Skeletal muscle satellite cell (primary cell): ENCODE measurements around the gene TMEM266.
A peak's percentile ranks its signal among the peaks of the same experiment; 100 is the strongest.

Source experiments
- H3K27me3 ChIP-seq: 2 replicates; pipeline ENCODE4 v1.7.0; 2013; ENCODE audit warnings: low read length; ENCODE audit not compliant: control insufficient read depth, insufficient read depth
- H3K36me3 ChIP-seq: 2 replicates; pipeline ENCODE4 v1.7.0; 2013; ENCODE audit warnings: mild to moderate bottlenecking, control low read depth, low read length; ENCODE audit not compliant: insufficient read depth
- H3K4me1 ChIP-seq: 2 replicates; pipeline ENCODE4 v1.7.0; 2013; ENCODE audit warnings: low read length; ENCODE audit not compliant: control insufficient read depth, insufficient read depth
- H3K4me2 ChIP-seq: 2 replicates; pipeline ENCODE4 v1.7.0; 2013; ENCODE audit warnings: mild to moderate bottlenecking, low read length
- H3K4me3 ChIP-seq: 2 replicates; pipeline ENCODE4 v1.7.0; 2013; ENCODE audit warnings: low read length
- H3K9ac ChIP-seq: 2 replicates; pipeline ENCODE4 v1.7.0; 2013; ENCODE audit warnings: mild to moderate bottlenecking, low read depth, low read length, moderate library complexity
- H3K9me3 ChIP-seq: replicated peaks from 2 replicates; pipeline ENCODE4 v1.7.0; 2013; ENCODE audit warnings: mild to moderate bottlenecking, control low read depth, low read length

Gene TMEM266

DNA sequence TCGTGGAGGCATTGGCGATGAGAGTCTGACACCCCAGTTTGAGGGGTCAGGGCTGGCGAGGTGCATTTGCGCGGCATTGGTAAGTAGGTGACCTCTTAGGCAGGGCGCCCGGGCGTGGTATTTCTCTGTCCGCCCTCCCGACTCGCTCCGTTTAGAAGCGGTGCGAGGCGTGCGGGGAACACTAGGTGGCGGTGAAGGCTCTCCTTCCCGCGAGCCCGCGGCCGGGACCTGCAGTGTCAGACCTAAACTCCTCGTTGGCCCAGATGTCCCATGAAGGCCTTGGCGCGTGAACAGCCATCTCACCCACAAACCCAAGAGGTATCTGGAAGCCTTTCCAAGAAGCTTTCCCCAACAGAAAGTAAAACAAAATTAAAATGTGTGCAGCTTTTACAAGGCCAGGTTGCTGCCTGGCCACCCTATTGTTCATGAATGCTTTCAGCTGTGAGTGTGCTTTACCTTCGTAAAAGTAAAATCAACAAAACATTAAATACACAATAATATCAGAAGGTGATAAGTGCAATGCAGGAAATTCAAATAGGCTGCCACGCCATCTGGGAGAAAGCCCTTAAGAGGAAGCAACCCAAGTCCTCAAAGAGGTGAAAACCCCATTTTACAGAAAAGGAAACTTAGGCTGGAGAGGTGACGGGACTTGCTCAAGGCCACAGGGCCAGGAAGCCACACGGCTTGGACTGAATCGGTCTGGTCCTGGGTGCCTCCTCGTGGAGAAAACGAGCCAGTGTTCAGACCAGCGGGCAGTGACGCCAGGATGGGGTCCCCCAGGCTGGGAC lies 131.2 kb downstream of the TMEM266 start:
- Histone ChIP-seq H3K4me1 (peaks cover 11% of the 10 kb centered on the region), H3K9me3 (no peaks in the 10 kb centered on the region), H3K4me3 (no peak overlapping the region), H3K36me3 (no peaks in the 10 kb centered on the region), H3K9ac (no peak overlapping the region), H3K4me2 (peak overlapping the region; percentile 73), H3K27me3 (peaks cover 3% of the 10 kb centered on the region)

GRCh38 chr15:76191539-76192244 lies 131.9 kb downstream of the TMEM266 start:
- no peak overlapping the region for H3K9ac ChIP-seq
- no peaks in the 10 kb centered on the region for H3K36me3 ChIP-seq
- H3K4me1 ChIP-seq: peaks cover 15% of the 10 kb centered on the region
- H3K4me2 ChIP-seq: no peak overlapping the region
- H3K27me3 ChIP-seq: peaks cover 3% of the 10 kb centered on the region
- H3K9me3 ChIP-seq: no peaks in the 10 kb centered on the region
- no peak overlapping the region for H3K4me3 ChIP-seq

DNA sequence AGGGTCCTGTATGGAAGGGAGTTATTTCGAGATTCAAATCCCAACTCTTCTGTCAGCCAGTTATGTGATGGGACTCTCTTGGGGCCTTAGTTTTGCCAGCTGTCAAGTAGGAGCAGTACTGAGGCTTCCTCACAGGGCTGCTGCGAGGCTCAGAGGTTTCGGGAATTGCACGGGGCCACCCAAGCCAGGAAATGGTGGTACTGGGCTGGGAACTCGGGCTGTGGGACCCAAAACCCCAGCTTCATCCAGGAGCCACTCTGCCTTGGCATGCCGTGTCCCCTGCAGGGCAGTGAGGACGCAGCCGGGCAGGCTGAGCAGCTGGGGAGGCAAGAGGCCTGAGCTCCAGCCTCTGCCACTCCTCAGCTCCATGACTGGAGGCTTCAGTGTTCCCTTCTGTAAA lies 132.9 kb downstream of the TMEM266 start:
- H3K4me2 ChIP-seq: no peak overlapping the region
- H3K36me3 ChIP-seq: no peaks in the 10 kb centered on the region
- no peak overlapping the region for H3K9ac ChIP-seq
- H3K9me3 ChIP-seq: no peaks in the 10 kb centered on the region
- H3K4me1 ChIP-seq: peaks cover 26% of the 10 kb centered on the region
- peaks cover 3% of the 10 kb centered on the region for H3K27me3 ChIP-seq
- no peak overlapping the region for H3K4me3 ChIP-seq

DNA sequence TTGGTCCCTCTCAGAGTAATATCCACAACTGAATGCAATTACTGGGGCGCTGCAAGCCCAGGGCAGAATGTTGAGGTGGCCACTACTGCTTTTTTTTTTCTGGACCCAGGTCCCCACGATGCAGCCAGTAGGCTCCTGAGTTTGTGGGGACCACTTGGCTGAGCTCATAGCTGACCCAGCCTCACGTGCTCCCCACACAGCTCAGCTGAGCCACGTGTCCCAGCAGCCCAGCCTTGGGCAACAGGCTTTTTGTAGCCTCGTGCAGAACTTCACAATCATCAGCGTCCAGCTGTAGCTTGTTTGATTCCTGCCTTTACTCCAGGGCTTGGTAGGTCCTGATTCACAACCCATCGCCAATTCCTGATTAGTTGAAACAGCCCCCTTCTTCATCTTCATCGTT lies 134.1 kb downstream of the TMEM266 start:
- H3K36me3 ChIP-seq: no peaks in the 10 kb centered on the region
- H3K27me3 ChIP-seq: peaks cover 3% of the 10 kb centered on the region
- H3K9ac ChIP-seq: no peak overlapping the region
- H3K9me3 ChIP-seq: no peaks in the 10 kb centered on the region
- no peak overlapping the region for H3K4me3 ChIP-seq
- no peak overlapping the region for H3K4me2 ChIP-seq
- H3K4me1 ChIP-seq: peaks cover 38% of the 10 kb centered on the region

GRCh38 chr15:76195506-76196268 lies 135.9 kb downstream of the TMEM266 start:
- Histone ChIP-seq H3K27me3 (no peaks in the 10 kb centered on the region), H3K4me3 (no peak overlapping the region), H3K4me2 (peak overlapping the region; percentile 64), H3K4me1 (peaks cover 45% of the 10 kb centered on the region), H3K36me3 (no peaks in the 10 kb centered on the region), H3K9ac (no peak overlapping the region), H3K9me3 (no peaks in the 10 kb centered on the region)

DNA sequence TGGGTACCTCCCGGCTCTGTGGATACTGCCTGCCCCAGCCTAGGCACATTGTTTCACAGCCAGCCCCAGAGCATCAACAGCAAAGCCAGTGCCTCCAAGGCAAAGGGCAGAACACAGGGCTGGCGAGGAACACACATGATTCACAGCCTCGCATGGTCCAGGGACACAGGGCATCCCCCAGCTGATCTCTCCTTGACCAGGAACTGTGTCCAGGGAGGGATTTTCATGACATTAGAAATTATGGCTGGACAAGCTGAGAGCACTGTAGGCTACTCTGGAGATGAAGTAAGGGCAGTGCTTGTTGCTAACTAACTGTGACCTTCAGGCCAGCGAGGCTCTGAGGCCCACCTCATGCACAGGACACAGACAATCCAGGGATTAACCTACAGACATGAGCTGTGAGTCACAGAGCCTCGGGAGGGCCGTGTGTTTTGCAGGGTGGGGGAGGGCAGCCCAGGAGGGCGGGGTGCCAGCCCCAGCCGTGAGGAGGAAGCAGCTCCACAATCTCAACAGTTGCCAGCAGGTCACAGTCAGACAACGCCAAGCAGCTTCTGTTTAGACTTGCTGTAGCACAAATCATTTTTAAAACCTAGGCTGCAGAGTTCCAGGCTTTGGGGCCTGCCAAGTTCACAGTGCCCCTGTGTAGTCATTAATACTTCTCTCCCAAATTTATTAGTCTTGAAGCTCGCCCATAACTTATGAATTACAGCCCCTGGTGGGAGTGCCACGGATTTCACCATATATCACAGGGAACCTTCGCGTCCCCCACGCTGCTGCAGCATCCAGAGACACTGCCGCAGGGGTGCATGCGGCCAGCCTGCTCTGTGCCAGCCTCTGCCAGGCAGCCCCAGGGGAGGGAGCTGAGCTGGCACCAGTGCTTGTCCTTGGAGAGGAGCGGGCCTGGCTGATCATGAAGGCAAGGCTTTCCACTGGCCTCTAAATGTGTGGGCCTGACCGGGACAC lies 136.8 kb downstream of the TMEM266 start:
- peaks cover 45% of the 10 kb centered on the region for H3K4me1 ChIP-seq
- H3K4me2 ChIP-seq: peak overlapping the region; percentile 64
- no peaks in the 10 kb centered on the region for H3K9me3 ChIP-seq
- H3K4me3 ChIP-seq: peak overlapping the region; percentile 34
- H3K9ac ChIP-seq: no peak overlapping the region
- H3K27me3 ChIP-seq: no peaks in the 10 kb centered on the region
- no peaks in the 10 kb centered on the region for H3K36me3 ChIP-seq

DNA sequence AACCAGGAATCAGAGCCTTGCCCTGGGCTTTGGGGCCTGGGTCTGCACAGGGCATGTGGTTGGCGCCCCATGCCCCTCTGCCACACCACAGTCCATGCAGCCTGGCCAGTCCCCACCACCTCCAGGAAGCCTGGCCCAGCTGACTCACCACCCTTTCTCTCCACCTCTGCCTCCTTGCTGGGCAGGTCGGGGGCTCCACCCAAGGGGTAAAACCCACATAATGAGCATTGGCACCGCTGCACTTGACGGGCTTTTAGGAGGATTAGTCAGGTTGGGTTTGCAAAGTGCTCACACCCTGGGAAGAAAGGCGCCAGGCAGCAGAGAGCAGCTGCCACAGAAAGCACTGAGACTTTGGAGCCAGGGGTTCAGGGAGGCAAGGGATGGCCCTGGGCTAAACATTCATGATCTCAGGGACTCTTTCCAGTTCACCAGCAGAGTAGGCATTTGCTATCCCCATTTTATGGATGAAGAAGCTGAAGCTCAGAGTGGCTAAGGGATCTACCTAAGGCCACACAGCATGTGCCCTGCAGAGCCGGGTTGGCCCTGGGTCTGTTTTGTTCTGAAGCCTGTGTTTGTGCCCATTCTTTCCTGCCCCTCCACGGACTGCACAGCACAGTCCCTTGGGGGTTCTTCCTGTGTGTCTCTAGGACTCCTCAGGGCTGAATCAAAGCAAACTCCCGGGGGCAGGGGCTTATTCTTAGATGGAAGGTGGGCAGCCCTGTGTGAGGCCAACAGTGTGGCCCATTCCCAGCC lies 138.1 kb downstream of the TMEM266 start:
- no peaks in the 10 kb centered on the region for H3K9me3 ChIP-seq
- no peaks in the 10 kb centered on the region for H3K27me3 ChIP-seq
- no peak overlapping the region for H3K4me3 ChIP-seq
- peaks cover 45% of the 10 kb centered on the region for H3K4me1 ChIP-seq
- H3K36me3 ChIP-seq: no peaks in the 10 kb centered on the region
- H3K4me2 ChIP-seq: no peak overlapping the region
- no peak overlapping the region for H3K9ac ChIP-seq

DNA sequence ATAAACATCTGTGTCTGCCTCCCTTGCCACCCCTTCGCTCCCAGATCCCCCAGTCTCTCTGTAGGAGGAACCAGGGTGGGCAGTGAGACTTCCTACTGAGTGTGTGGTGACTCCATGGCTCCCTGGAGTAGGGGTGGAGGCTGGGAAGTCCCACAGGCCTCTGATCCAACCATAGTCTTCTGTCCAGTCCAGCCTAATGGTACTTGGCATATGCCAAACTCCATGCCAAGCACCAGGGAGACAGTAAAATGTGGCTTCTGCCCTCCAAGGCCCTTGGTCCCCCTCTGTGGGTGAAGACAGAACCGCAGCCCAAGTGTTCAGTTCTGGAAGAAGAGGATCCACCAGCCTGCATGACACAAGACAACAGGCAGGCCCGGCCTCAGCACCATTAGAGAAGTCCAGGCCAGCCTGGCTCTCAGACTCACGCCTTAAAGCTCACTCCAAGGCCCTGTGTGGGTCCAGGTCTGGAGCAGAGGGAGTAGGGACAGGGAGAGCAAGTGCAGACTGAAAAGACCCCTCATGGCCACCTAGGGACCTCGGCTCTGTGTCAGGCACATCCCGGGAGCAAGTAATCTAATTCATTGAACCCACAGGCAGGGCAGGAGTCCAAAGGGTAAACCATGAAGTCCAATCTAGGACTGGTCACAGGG lies 138.8 kb downstream of the TMEM266 start:
- Histone ChIP-seq H3K36me3 (no peaks in the 10 kb centered on the region), H3K27me3 (no peaks in the 10 kb centered on the region), H3K4me1 (peaks cover 45% of the 10 kb centered on the region), H3K9me3 (no peaks in the 10 kb centered on the region), H3K4me2 (peak overlapping the region; percentile 65), H3K9ac (peak overlapping the region; percentile 44), H3K4me3 (peak overlapping the region; percentile 45)

GRCh38 chr15:76199106-76200082 lies 139.6 kb downstream of the TMEM266 start:
- no peaks in the 10 kb centered on the region for H3K36me3 ChIP-seq
- H3K4me2 ChIP-seq: peak overlapping the region; percentile 65
- H3K9ac ChIP-seq: peak overlapping the region; percentile 44
- H3K4me1 ChIP-seq: peaks cover 45% of the 10 kb centered on the region
- peak overlapping the region; percentile 45 for H3K4me3 ChIP-seq
- no peaks in the 10 kb centered on the region for H3K9me3 ChIP-seq
- no peaks in the 10 kb centered on the region for H3K27me3 ChIP-seq
